Measurements from ENCODE around the gene OBSL1. TPM values are rescaled to one million over a fixed set of nuclear protein-coding genes. Genes with fewer than 3 reads are reported as not detected.

Gene OBSL1
- total RNA-seq, 2 experiments from 2014 or later: 1.3 to 1.4 TPM

DNA sequence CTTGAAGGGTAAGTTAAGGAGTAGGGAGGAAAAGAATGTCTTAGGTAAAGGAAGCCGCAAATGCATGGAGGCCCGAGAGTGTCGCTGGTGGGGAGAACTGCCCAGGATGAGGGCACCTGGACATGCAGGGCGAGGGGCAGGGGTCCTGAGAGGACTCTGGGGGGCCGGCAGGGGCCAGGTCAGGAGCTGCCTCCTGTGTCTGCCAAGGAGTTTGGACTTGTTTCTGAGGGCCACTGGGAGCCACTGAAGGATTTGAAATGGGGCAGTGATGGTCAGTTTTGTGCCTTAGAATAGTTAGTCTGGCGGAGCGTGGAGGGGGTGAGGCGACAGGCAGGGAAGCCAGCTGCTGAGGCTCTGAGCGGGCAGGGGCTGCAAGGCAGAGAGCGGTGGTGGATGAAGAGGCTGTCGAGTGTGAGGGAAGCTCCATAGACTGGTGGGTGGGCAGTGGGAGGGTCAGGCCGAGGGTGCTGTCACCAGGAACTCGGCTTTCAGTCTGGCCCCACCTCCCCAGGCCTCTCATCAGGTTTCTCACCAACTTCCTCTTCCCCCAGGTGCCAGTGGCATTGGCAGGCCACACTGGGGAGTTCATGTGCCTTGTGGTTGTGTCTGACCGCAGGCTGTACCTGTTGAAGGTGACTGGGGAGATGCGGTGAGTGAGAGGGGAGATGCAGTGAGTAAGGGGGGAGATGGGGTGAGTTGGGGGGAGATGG lies 41.4 kb upstream of the OBSL1 start:
- ChIA-PET CTCF (interaction anchor here (1.2 kb wide), 1 partner anchor 53 kb away, joined by 3 read pairs; no protein-coding TSS in a partner anchor), POLR2A (no interaction called here)
- ATAC-seq (peak; percentile 53), DNase-seq (peak; percentile 37)
- H3K4me1 Mint-ChIP-seq (ENCODE audit: low read depth): peaks cover 15% of the 10 kb centered on the region
- TF ChIP-seq, protein P1, sequence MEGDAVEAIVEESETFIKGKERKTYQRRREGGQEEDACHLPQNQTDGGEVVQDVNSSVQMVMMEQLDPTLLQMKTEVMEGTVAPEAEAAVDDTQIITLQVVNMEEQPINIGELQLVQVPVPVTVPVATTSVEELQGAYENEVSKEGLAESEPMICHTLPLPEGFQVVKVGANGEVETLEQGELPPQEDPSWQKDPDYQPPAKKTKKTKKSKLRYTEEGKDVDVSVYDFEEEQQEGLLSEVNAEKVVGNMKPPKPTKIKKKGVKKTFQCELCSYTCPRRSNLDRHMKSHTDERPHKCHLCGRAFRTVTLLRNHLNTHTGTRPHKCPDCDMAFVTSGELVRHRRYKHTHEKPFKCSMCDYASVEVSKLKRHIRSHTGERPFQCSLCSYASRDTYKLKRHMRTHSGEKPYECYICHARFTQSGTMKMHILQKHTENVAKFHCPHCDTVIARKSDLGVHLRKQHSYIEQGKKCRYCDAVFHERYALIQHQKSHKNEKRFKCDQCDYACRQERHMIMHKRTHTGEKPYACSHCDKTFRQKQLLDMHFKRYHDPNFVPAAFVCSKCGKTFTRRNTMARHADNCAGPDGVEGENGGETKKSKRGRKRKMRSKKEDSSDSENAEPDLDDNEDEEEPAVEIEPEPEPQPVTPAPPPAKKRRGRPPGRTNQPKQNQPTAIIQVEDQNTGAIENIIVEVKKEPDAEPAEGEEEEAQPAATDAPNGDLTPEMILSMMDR (IDR thresholded peaks at IDR 0.05): no peak
- no peaks in the 10 kb centered on the region for H3K9me3 Mint-ChIP-seq
- H3K27ac Mint-ChIP-seq: peak overlapping the region; percentile 25
- H3K36me3 Mint-ChIP-seq (ENCODE audit: low read depth): peaks cover 16% of the 10 kb centered on the region
- H3K27me3 Mint-ChIP-seq: no peaks in the 10 kb centered on the region
- H3K4me3 Mint-ChIP-seq: no peak overlapping the region
- intact Hi-C loops (cut with micrococcal nuclease): no loop called here

DNA sequence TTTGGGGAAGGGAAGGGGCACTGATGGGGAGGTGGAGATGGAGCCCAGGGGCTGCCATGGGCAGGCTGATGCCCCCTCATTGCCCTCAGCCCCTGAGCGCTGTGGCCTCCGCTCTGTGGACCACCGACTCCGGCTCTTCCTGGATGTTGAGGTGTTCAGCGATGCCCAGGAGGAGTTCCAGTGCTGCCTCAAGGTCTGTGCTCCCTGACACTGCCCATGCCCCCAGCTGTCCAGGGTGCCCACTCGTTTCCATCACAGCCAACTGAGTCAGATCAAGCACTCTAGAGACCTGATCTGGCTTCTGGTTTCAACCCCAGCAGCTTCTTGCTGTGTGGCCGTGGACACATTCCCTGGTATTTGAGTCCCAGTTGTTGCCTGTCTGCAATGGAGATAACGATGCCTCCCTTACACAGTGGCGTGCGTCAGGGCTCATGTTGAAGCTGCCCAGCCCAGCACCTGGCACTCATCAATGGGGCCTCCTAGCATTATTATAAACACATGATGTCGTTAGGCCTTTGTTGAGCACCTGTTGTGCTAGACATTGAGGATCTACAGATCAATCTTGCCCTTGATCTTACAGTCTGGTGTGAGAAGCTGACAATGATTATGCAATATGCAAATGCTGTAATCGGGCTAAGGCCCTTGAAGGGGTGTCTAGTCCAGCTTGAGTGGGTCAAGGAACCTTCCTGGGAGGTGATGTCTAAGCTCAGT lies 40.7 kb upstream of the OBSL1 start:
- Mint-ChIP-seq H3K4me3 (no peak overlapping the region), H3K36me3 (ENCODE audit: low read depth) (peaks cover 20% of the 10 kb centered on the region), H3K27me3 (no peaks in the 10 kb centered on the region), H3K4me1 (ENCODE audit: low read depth) (peaks cover 15% of the 10 kb centered on the region), H3K27ac (peak overlapping the region; percentile 4), H3K9me3 (no peaks in the 10 kb centered on the region)
- no peak for DNase-seq
- intact Hi-C loops (cut with micrococcal nuclease): no loop called here
- TF ChIP-seq, protein P1 (IDR thresholded peaks at IDR 0.05): no peak
- ATAC-seq: no peak
- POLR2A ChIA-PET: no interaction called here
- CTCF ChIA-PET: interaction anchor here (1.2 kb wide), 1 partner anchor 52 kb away, joined by 3 read pairs; no protein-coding TSS in a partner anchor

DNA sequence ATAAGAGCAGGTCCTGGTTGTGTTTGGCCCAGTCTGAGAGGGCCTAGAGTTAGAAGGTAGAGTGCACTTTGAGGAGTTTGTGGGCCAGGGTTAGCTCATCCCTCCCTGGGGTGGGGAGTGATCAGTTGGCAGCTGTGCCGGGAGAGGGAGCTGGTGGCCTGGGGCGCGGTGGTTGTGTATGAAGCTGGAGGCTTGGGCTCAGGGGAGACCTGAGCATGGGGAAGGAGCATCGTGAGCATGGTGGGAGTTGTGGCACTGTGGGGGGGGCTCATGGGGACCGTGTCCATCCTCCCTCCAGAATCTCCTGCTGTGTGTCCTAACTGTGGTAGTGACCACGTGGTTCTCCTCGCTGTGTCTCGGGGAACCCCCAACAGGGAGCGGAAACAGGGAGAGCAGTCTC lies 40.0 kb upstream of the OBSL1 start:
- ATAC-seq: no peak
- no peaks in the 10 kb centered on the region for H3K9me3 Mint-ChIP-seq
- no peak for DNase-seq
- POLR2A ChIA-PET: no interaction called here
- H3K27me3 Mint-ChIP-seq: no peaks in the 10 kb centered on the region
- peaks cover 15% of the 10 kb centered on the region for H3K4me1 Mint-ChIP-seq (ENCODE audit: low read depth)
- CTCF ChIA-PET: no interaction called here
- peaks cover 21% of the 10 kb centered on the region for H3K36me3 Mint-ChIP-seq (ENCODE audit: low read depth)
- TF ChIP-seq, protein P1 (IDR thresholded peaks at IDR 0.05): no peak
- intact Hi-C loops (cut with micrococcal nuclease): no loop called here
- no peak overlapping the region for H3K4me3 Mint-ChIP-seq
- no peak overlapping the region for H3K27ac Mint-ChIP-seq

DNA sequence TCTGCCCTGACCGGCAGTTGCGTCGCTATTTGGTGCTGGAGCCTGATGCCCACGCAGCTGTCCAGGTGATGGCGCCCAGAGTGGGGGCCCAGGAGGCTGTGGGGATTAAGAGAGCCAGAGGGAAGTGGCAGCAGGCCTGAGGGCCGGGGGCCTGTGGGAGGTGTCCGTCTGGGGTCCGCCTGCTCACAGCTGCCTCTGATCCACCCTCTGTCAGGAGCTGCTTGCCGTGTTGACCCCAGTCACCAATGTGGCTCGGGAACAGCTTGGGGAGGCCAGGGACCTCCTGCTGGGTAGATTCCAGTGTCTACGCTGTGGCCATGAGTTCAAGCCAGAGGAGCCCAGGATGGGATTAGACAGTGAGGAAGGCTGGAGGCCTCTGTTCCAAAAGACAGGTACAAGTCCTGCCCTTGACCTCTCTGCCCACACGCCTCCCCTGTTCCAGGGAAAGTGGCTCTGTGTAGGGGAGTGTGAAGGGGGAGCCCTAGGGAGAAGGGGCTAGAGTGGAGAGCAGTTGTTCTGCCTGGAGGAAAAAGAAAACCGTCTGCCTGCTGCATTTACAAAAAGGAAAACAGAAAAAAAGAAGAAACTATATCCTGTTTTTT lies 37.9 kb upstream of the OBSL1 start:
- Mint-ChIP-seq H3K36me3 (ENCODE audit: low read depth) (peaks cover 22% of the 10 kb centered on the region), H3K27me3 (no peaks in the 10 kb centered on the region), H3K4me3 (no peak overlapping the region), H3K4me1 (ENCODE audit: low read depth) (peaks cover 15% of the 10 kb centered on the region), H3K27ac (no peak overlapping the region), H3K9me3 (no peaks in the 10 kb centered on the region)
- DNase-seq: no peak
- ATAC-seq: no peak
- ChIA-PET POLR2A (no interaction called here), CTCF (interaction anchor here (1.2 kb wide), 1 partner anchor 34 kb away, joined by 3 read pairs; no protein-coding TSS in a partner anchor)
- TF ChIP-seq, protein P1 (IDR thresholded peaks at IDR 0.05): no peak
- intact Hi-C loops (cut with micrococcal nuclease): no loop called here
